ENCODE data around the gene MPND. TPM values are rescaled to one million over a fixed set of nuclear protein-coding genes. Genes with fewer than 3 reads are reported as not detected.

Gene MPND
- total and polyA plus RNA-seq, 2 of the 13 experiments (the other 11 are each of a cell fraction or from before 2014, with no cell fraction given): 10.8 to 15.8 TPM

DNA sequence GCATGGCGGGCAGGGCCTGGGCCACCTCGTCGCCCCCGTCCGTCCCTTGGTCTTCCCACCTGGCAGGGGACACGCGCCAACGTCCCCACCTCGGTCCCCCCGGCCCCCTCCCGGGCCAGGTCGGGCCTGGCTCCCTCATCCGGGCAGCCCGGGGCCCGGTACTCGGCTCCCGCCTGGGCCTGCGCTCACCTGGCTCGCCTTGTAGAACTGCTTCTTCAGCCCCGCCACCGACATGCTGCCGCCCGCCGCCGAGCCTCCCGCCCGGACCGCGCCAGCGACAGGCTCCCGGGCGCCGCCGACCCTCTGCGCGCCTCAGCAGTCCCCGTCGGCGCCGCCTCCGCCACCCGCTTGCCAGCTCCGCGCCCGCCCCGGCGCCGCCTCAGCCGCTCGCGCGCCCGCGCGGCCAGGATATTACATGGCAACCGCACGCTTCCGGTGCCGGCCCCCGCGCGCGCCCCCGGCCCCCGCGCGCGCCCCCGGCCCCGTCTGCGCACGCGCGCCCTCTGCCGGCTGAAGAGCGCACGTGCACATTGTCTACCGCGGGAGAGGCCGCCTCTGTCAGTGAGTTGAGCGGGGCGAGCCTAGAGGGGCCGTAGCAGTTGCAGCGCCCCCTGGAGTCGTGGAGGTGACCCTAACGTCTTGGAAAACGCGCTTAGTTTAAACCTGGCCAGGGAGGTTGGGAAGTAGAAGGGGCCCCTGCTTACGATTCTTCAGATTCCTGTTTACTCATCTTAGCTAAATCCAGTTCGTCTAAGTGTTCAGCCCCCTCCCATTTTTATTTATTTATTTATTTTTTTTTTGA, 57.0 kb downstream of the MPND start, which contains the start of gene SH3GL1:
Gene SH3GL1, minus strand, starts transcription at position 413 of the 802 bp plus-strand sequence. Its CDS starts 179 bp downstream, at position 234.
- DNase-seq (ENCODE audit: low spot score) (peak; percentile 82), FAIRE-seq (peak; percentile 49), ATAC-seq (peak; percentile 64)
- Histone ChIP-seq H3K79me2 (ENCODE audit: insufficient read depth, low read length) (peaks cover 68% of the 10 kb centered on the region), H2AFZ (ENCODE audit: low read length) (no peak within 1 kb of the TSS), H3K27ac (ENCODE audit: extremely low read length, insufficient read depth, low read length) (peak within 1 kb of the TSS; percentile 84), H3K4me3 (replicated peaks in 1 of 3; ENCODE audit: insufficient read depth in 1 of 3, low read depth in 2 of 3, low read length in 3 of 3) (peak within 1 kb of the TSS; percentile 97 to 99 (median 97)), H3K4me2 (ENCODE audit: low read depth, low read length) (peak within 1 kb of the TSS; percentile 96), H3K4me1 (ENCODE audit: insufficient read depth, low read length) (peaks cover 69% of the 10 kb centered on the region), H4K20me1 (ENCODE audit: insufficient read depth, low read length) (peaks cover 7% of the 10 kb centered on the region), H3K9ac (ENCODE audit: insufficient read depth, low read depth, low read length) (peak within 1 kb of the TSS; percentile 87), H3K27me3 (ENCODE audit: control insufficient read depth in 1 of 2, insufficient read depth in 2 of 2, low read length in 2 of 2) (no peaks in the 10 kb centered on the region; a peak in 1 of 5 replicates), H3K36me3 (replicated peaks in 1 of 2; ENCODE audit: control insufficient read depth in 1 of 2, insufficient read depth in 2 of 2, low read length in 2 of 2) (peaks cover 7 to 14% of the 10 kb centered on the region in 2 experiments), H3K9me3 (ENCODE audit: low read length) (no peaks in the 10 kb centered on the region)
- 0% methylated on average over 10 of the region's 90 CpGs for WGBS (ENCODE audit: low lambda C conversion rate)
- intact Hi-C loops (cut with micrococcal nuclease; ENCODE audit: unreplicated experiment): loop anchor here (5.0 kb wide), 2 partner anchors 57 to 133 kb away; partner anchors contain the start of gene UBXN6
- CTCF ChIA-PET (ENCODE audit: low intra/inter-chr PET ratio, low total read pairs): interaction anchor here (0.5 to 3.7 kb wide), 6 partner anchors 10 to 133 kb away, joined by 3 to 27 read pairs (median 4); no protein-coding TSS in a partner anchor
- POLR2A ChIA-PET: interaction anchor here (0.6 to 1.4 kb wide), 4 partner anchors 9 to 516 kb away, joined by 3 to 14 read pairs (median 3); partner anchors contain the start of gene MPND
- in situ Hi-C loops (cut with HindIII; ENCODE audit: extremely low pct_ligation_motif_present, low pct_unique_long_range_greater_than_20kb): no loop called here
- BruUV-seq (replicated peaks): no TSS peak
- TF ChIP-seq ERF (CRISPR knock-in tag; IDR thresholded peaks at IDR 0.05) (peak; percentile 85), SIN3B (IDR thresholded peaks at IDR 0.05; ENCODE audit: low read length) (peak; percentile 87), GFI1 (CRISPR knock-in tag; IDR thresholded peaks at IDR 0.05; ENCODE audit: borderline replicate concordance) (0 out of 2 replicates have a peak, but pooled peaks have one; percentile 3), ZBTB7B (CRISPR knock-in tag; IDR thresholded peaks at IDR 0.05) (no peak), ZMYM4 (CRISPR knock-in tag; IDR thresholded peaks at IDR 0.05) (peak; percentile 97), ZNF30 (CRISPR knock-in tag; IDR thresholded peaks at IDR 0.05) (no peak), CCAR2 (optimal IDR thresholded peaks at IDR 0.05; ENCODE audit: low read depth, low read length) (peak; percentile 68), GABPA (IDR thresholded peaks at IDR 0.05; ENCODE audit: low read depth, low read length) (peak; percentile 65), GABPA (CRISPR knock-in tag; IDR thresholded peaks at IDR 0.05; ENCODE audit: low read depth) (peak; percentile 74), CCDC6 (CRISPR knock-in tag; IDR thresholded peaks at IDR 0.05) (peak; percentile 89; the same call in 1 of the 2 replicates), ZSCAN9 (CRISPR knock-in tag; IDR thresholded peaks at IDR 0.05; ENCODE audit: borderline replicate concordance) (0 out of 2 replicates have a peak, but pooled peaks have one; percentile 63)
- TF ChIP-seq, protein P1, sequence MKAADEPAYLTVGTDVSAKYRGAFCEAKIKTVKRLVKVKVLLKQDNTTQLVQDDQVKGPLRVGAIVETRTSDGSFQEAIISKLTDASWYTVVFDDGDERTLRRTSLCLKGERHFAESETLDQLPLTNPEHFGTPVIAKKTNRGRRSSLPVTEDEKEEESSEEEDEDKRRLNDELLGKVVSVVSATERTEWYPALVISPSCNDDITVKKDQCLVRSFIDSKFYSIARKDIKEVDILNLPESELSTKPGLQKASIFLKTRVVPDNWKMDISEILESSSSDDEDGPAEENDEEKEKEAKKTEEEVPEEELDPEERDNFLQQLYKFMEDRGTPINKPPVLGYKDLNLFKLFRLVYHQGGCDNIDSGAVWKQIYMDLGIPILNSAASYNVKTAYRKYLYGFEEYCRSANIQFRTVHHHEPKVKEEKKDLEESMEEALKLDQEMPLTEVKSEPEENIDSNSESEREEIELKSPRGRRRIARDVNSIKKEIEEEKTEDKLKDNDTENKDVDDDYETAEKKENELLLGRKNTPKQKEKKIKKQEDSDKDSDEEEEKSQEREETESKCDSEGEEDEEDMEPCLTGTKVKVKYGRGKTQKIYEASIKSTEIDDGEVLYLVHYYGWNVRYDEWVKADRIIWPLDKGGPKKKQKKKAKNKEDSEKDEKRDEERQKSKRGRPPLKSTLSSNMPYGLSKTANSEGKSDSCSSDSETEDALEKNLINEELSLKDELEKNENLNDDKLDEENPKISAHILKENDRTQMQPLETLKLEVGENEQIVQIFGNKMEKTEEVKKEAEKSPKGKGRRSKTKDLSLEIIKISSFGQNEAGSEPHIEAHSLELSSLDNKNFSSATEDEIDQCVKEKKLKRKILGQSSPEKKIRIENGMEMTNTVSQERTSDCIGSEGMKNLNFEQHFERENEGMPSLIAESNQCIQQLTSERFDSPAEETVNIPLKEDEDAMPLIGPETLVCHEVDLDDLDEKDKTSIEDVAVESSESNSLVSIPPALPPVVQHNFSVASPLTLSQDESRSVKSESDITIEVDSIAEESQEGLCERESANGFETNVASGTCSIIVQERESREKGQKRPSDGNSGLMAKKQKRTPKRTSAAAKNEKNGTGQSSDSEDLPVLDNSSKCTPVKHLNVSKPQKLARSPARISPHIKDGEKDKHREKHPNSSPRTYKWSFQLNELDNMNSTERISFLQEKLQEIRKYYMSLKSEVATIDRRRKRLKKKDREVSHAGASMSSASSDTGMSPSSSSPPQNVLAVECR (CRISPR knock-in tag; IDR thresholded peaks at IDR 0.05; ENCODE audit: borderline replicate concordance): peak; percentile 67; the same call in 1 of the 2 replicates
- TF ChIP-seq, protein P2, sequence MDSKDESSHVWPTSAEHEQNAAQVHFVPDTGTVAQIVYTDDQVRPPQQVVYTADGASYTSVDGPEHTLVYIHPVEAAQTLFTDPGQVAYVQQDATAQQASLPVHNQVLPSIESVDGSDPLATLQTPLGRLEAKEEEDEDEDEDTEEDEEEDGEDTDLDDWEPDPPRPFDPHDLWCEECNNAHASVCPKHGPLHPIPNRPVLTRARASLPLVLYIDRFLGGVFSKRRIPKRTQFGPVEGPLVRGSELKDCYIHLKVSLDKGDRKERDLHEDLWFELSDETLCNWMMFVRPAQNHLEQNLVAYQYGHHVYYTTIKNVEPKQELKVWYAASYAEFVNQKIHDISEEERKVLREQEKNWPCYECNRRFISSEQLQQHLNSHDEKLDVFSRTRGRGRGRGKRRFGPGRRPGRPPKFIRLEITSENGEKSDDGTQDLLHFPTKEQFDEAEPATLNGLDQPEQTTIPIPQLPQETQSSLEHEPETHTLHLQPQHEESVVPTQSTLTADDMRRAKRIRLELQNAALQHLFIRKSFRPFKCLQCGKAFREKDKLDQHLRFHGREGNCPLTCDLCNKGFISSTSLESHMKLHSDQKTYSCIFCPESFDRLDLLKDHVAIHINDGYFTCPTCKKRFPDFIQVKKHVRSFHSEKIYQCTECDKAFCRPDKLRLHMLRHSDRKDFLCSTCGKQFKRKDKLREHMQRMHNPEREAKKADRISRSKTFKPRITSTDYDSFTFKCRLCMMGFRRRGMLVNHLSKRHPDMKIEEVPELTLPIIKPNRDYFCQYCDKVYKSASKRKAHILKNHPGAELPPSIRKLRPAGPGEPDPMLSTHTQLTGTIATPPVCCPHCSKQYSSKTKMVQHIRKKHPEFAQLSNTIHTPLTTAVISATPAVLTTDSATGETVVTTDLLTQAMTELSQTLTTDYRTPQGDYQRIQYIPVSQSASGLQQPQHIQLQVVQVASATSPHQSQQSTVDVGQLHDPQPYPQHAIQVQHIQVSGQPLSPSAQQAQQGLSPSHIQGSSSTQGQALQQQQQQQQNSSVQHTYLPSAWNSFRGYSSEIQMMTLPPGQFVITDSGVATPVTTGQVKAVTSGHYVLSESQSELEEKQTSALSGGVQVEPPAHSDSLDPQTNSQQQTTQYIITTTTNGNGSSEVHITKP (CRISPR knock-in tag; IDR thresholded peaks at IDR 0.05; ENCODE audit: low read depth): peak; percentile 62; the same call in 1 of the 2 replicates
- TF ChIP-seq, protein P3, sequence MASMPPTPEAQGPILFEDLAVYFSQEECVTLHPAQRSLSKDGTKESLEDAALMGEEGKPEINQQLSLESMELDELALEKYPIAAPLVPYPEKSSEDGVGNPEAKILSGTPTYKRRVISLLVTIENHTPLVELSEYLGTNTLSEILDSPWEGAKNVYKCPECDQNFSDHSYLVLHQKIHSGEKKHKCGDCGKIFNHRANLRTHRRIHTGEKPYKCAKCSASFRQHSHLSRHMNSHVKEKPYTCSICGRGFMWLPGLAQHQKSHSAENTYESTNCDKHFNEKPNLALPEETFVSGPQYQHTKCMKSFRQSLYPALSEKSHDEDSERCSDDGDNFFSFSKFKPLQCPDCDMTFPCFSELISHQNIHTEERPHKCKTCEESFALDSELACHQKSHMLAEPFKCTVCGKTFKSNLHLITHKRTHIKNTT (CRISPR knock-in tag; IDR thresholded peaks at IDR 0.05): no peak

Data from HepG2 (cell line).